ENCODE results near the gene EREG. TPM values are rescaled to one million over a fixed set of nuclear protein-coding genes. Genes with fewer than 3 reads are reported as not detected.

The EREG gene, protein sequence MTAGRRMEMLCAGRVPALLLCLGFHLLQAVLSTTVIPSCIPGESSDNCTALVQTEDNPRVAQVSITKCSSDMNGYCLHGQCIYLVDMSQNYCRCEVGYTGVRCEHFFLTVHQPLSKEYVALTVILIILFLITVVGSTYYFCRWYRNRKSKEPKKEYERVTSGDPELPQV
- not detected in 2 replicates for total RNA-seq (2014; rRNA removed; shearing (Covaris generic))
- polyA plus RNA-seq (2015; cell fraction: cytosol; rRNA removed), result not detected in 2 replicates
- not detected in 2 replicates for polyA plus RNA-seq (2015; cell fraction: nucleus; rRNA removed)

DNA sequence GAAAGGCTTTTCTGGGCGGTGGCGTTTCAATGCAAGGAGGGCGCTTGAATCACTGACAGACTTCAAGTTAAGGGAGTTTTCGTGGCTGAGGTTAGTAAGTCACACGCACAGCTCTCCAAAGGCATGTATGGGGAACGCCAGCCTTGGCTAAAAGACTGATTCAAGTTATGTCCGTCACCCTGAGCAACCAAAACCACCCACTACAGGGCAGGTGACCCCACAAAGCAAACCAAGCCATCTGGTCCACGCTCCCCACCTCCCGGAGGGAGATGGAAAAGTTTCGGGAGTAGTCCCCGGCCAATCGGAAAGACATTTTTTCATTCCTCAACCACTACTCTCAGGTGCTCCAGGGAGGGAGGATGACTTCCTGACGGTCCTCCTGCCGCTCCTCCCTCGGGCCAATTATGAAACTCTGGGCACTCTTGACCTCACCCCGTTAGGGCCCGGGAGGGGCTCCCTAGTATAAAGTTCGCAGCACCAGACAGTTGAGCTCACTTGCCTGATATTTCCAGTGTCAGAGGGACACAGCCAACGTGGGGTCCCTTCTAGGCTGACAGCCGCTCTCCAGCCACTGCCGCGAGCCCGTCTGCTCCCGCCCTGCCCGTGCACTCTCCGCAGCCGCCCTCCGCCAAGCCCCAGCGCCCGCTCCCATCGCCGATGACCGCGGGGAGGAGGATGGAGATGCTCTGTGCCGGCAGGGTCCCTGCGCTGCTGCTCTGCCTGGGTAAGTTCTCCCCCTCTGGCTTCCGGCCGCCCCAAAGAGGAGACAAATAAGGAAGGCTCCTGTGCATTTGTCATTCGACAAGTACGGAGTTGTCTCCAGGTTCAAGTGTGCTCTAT, at the start of gene EREG:
Gene EREG (plus strand): TSS at position 494 of the 840 bp plus-strand sequence. CDS start 164 bp downstream, at position 658.
- no peak for DNase-seq (ENCODE audit: low read depth, low spot score)
- in situ Hi-C loops (cut with HindIII; ENCODE audit: low pct_unique_long_range_greater_than_20kb, low sequenced_read_pairs), result no loop called here

DNA sequence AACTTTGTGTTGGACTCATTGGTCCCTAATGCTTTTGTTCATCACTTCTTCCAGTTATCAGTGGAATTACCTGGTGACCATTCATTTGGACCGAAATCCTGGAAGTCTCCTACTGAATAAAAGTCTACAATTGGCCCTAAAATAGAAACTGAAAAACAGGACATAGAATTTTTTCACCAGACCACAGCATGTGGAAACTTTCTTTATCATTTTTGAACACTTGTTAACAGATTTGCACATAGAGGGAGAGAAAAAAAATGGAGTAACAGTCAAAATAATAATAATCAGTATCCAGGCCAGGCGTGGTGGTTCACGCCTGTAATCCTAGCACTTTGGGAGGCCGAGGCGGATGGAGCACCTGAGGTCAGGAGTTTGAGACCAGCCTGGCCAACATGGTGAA, 49.6 kb upstream of the EREG start:
- DNase-seq (ENCODE audit: low read depth, low spot score), result no peak
- in situ Hi-C loops (cut with HindIII; ENCODE audit: low pct_unique_long_range_greater_than_20kb, low sequenced_read_pairs), result no loop called here

DNA sequence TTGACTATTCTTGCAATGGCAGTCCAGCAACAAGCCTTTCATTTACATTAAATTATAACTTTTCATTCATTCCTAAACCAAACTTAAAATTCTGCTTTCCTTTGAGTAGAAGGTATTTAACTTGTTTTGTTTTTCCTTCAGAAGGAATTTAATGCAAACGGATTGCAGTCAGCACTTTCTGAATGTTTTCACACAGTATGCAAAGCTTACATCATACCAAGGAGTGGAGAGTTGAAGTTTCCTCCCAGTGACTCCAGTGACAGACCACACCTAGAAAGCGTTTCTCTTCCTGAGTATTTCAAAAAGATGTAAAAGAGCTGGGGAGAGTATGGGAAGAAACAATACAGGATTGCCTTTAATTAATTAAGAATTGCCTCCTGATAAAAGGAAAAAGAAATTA, 48.5 kb upstream of the EREG start:
- in situ Hi-C loops (cut with HindIII; ENCODE audit: low pct_unique_long_range_greater_than_20kb, low sequenced_read_pairs), result no loop called here
- no peak for DNase-seq (ENCODE audit: low read depth, low spot score)

DNA sequence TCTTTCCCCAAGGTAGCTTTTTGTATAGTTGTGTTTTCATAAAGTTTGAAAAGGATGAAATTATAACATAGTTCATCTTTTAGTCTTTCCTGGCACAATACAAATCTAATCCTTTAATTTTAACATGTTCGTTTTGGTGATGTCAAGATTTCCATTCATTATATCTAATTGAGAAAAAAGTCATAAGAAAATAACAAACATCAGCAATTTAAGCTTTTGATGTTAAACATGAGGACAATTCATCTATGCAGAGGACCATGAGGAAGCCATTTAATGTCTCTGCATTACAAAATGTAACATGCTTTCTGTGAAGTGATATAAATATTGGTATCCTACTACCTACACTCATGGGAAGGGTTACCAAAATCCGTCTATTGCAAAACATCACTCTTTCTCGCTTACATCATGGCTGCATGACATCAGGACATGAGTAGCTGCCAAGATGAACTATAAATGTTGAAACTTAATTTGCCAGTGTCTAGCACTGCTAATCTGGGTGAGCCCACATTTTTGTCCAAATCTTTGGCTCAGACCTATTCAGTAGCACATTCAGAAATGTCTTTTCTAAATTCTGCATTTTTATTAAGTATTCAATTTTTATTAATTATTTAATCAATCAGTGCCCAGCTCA, 47.2 kb upstream of the EREG start:
- in situ Hi-C loops (cut with HindIII; ENCODE audit: low pct_unique_long_range_greater_than_20kb, low sequenced_read_pairs), result no loop called here
- no peak for DNase-seq (ENCODE audit: low read depth, low spot score)

DNA sequence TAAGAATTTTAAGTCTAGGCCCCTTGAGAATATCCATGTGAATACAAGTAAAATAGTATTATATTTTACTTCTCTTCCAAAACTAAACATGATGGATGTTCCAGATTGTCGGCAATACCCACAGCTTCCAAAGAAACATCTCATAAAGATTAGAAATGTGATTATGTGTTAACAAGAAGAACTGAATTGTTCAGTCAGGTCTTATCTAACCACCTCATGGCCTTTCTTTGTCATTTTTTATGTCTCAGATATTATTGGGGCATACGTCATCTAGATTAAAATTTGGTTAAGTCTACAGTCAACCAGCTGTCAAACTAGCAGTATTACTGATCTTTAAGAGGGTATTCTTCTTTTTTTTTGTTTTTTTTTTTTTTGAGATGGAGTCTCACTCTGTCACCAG, 46.7 kb upstream of the EREG start:
- in situ Hi-C loops (cut with HindIII; ENCODE audit: low pct_unique_long_range_greater_than_20kb, low sequenced_read_pairs), result no loop called here
- DNase-seq (ENCODE audit: low read depth, low spot score), result no peak

DNA sequence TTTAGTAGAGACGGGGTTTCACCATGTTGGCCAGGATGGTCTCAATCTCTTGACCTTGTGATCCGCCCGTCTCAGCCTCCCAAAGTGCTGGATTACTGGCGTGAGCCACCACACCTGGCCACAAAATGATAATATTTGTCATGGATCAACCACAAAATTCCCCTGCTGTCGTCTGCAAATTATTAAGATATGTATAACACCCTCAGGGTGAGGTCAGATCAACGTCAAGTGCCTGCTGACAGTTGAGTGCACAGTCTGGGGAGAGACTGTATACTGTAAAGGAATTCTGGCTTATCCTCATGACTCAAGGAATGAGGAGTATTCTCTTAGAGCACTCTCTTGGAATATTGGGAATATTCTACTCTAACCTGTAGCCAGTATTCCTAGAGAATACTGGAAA, 45.5 kb upstream of the EREG start:
- no peak for DNase-seq (ENCODE audit: low read depth, low spot score)
- in situ Hi-C loops (cut with HindIII; ENCODE audit: low pct_unique_long_range_greater_than_20kb, low sequenced_read_pairs), result no loop called here

DNA sequence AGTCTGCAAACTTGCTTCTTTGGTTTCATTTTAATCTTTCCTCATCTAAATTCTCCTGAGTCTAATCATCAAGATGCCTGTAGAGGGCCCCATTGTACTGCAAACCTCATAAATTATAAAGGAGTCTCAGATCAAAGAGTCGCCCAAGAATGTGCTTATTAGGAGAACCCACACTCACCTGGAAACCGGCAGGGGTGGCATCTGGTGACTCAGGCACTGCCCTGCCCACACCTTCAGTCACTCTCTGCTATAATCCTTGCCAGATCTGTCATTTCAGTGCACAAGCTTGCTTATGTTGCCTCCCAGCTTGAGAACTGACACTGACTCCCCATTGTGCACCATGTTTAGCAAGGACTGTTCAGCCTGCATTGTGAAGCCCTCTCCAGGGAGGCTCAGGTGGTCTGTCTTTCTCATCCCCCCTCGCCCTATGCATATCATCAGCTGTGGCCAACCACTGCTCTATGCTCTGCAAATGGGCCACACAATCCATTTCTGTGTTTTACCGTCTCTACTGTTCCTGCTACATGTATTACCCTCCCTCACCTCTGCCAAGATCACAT, 44.3 kb upstream of the EREG start:
- in situ Hi-C loops (cut with HindIII; ENCODE audit: low pct_unique_long_range_greater_than_20kb, low sequenced_read_pairs), result no loop called here
- peak; percentile 67 for DNase-seq (ENCODE audit: low read depth, low spot score)

DNA sequence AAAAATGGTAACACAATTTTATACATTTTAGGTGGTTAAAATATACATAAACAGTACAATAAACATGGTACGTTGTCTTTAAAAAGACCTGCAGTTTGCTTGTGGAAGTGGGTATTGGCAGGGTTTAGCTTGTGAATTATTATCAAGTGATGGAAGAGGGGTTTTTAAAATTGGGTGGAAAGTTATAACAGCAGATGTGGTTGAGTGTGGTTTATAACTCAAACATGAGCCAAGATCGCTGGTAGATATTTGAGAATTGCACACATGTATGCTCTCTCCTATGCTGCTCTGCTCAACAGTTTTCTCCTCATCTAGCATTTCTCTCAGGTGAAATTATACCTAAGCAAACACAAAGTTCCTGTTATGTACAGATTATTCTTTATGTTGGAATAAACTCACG, 42.6 kb upstream of the EREG start:
- in situ Hi-C loops (cut with HindIII; ENCODE audit: low pct_unique_long_range_greater_than_20kb, low sequenced_read_pairs), result no loop called here
- no peak for DNase-seq (ENCODE audit: low read depth, low spot score)

DNA sequence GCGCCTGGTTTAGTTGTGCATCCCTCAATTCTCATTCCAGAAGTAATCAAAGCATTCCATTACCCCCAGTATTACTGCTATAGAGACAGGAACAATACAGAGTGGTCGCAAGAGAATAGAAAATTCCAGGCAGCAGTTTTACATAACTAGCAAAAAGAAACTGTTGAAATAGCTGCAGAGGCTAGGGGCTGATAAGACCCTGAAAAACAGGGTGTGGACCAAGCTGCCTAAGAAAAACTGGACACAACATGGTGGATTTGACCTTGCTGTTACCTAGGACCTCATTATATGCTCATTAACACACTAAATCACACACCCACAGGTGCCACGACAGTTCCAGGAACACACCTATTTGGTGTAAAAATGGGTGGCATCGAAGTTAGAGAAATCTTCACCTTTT, 41.3 kb upstream of the EREG start:
- DNase-seq (ENCODE audit: low read depth, low spot score), result no peak
- in situ Hi-C loops (cut with HindIII; ENCODE audit: low pct_unique_long_range_greater_than_20kb, low sequenced_read_pairs), result no loop called here

DNA sequence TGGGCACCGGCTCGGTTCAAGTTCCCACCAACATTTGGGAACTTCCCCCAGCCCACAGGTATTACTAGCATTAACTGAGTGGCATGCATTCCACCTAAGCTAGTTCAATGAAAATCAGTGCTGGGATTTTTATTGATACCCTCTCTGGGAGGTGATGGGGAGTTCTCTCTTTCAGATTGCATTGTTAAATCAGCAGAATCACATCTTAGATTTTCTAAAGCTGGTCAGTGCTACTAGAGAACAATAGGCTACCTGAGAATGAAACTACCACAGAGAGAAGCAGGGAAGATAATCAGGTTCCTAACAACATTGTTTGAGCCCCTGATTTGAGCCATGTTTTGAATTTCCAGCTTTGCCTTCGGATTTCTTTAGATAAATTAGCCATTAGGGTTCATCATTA, 40.7 kb upstream of the EREG start:
- DNase-seq (ENCODE audit: low read depth, low spot score), result no peak
- in situ Hi-C loops (cut with HindIII; ENCODE audit: low pct_unique_long_range_greater_than_20kb, low sequenced_read_pairs), result no loop called here

DNA sequence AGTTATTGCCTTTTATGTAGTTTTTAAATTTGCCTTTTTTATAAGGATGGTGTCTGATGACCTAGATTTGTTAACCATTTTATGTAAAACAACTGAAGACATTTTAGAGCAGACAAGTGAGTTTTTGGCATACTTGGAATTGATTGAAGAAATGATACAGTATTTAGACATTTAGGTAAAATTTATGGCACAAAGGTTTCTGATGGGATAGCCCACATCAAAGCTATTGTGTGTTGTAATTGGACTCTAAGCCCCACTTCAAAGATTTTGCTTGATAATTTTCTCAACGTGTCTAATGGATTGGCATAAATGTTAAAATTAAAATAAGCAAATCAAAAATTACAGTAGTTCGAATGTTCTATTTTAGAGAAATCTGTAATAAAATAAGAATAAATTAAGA, 39.1 kb upstream of the EREG start:
- no peak for DNase-seq (ENCODE audit: low read depth, low spot score)
- in situ Hi-C loops (cut with HindIII; ENCODE audit: low pct_unique_long_range_greater_than_20kb, low sequenced_read_pairs), result no loop called here

DNA sequence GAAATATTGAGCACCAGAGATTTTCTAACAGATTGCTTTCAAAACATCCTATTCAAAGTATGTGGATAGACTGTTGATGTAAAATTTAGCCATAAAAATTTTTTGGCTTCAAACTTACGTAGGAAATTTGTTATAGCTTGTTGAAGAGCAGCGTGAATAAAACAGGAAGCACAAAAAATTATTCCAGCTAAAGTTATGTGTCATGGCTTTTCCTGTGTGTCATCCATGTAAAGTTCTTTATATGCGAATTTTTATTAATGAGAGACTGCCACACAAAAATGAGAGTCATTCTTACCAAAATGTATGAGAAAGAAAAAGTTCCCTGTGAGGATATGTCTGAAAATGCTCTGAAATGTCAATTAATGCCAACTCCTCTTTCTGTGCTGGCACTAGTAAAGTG, 37.2 kb upstream of the EREG start:
- no peak for DNase-seq (ENCODE audit: low read depth, low spot score)
- in situ Hi-C loops (cut with HindIII; ENCODE audit: low pct_unique_long_range_greater_than_20kb, low sequenced_read_pairs), result no loop called here

DNA sequence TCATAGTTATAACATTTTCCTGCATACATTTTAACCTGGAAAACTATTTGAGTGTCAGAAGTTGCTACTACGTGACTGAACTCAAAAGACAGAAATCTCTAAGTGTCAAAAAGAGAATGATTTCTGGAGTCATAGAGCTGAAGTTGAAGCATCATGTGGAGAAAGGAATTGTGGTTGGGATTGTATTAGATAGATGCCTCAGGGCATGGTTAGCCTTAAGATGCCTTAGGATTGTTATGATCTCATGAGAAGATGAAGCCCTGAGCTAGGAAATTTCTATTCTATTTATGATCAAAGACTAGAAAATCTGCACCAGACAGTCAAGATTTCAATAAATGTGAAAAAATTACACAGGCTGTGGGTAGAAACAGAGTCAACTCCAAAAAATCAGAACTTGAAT, 36.4 kb upstream of the EREG start:
- in situ Hi-C loops (cut with HindIII; ENCODE audit: low pct_unique_long_range_greater_than_20kb, low sequenced_read_pairs), result no loop called here

DNA sequence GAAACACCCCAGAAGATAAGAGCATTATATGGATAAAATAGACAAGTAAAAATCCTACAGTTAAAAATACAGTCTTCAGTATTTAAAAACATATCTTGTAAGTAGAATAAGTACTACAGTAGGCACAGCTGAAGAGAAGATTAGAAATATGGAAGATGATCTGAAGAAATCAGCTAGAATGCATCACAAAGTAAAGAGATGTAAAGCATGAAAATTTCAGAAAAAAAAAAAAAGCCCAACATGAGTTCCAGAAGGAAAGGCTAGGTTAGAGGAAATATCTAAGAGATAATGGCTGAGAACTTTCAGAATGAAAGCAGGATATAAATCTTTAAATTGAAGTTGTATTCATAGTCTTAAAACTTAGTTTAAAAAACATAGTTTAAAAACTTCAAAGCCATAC, 35.6 kb upstream of the EREG start:
- in situ Hi-C loops (cut with HindIII; ENCODE audit: low pct_unique_long_range_greater_than_20kb, low sequenced_read_pairs), result no loop called here
- DNase-seq (ENCODE audit: low read depth, low spot score), result no peak

More for the DNA sequence above, 36.4 kb upstream of the EREG start:
- no peak for DNase-seq (ENCODE audit: low read depth, low spot score)

DNA sequence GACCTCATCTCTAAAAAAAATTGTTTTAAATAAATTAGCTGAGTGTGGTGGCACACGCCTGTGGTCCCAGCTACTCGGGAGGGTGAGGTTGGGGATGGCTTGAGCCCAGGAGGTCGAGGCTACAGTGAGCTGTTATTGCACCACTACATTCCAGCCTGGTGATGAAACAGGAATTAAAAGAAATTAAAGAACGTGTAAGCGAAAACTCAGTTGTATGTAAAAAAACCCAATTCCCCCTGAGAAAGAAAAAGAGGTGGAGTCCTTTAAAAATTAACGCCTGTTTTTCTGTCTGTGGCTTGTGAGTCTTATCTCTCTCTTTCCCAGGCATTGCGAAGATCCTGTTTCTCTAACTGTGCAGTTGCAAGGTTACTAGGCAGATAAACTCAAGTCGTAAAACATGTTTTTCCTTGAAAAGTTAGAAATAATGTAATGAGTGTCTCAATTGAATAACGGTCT, 34.6 kb upstream of the EREG start:
- in situ Hi-C loops (cut with HindIII; ENCODE audit: low pct_unique_long_range_greater_than_20kb, low sequenced_read_pairs), result no loop called here
- no peak for DNase-seq (ENCODE audit: low read depth, low spot score)

DNA sequence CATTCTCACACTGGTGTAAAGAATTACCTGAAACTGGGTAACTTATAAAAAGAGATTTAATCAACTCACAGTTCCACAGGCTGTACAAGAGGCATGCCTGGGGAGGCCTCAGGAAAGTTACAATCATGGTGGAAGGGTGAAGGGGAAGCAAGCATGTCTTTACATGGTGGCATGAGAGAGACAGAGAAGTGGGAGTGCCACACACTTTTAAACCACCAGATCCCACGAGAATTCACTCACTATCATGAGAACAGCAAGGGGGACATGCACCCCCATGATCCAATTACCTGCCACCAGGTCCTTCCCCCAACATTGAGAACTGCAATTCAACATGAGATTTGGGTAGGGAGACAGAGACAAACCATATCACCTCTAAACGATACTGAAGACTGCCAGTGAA, 33.7 kb upstream of the EREG start:
- in situ Hi-C loops (cut with HindIII; ENCODE audit: low pct_unique_long_range_greater_than_20kb, low sequenced_read_pairs), result no loop called here
- DNase-seq (ENCODE audit: low read depth, low spot score), result no peak

DNA sequence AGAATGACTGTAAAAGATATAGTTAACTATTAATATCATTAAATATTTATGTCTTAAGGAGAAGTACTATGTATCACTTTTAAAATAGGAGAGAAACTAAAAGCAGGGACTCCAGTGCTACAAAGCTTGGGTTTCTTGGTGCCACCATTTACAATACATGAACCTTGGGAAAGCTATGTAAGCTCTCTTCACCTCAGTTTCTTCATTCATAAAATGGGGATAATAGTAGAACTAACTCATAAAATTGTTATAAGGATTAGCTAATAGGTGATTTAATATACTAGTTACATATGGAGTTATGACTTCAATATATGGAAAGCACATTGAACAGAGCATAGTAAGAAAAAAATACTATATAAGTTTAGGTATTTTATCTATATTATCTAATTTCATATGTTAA, 33.0 kb upstream of the EREG start:
- in situ Hi-C loops (cut with HindIII; ENCODE audit: low pct_unique_long_range_greater_than_20kb, low sequenced_read_pairs), result no loop called here
- DNase-seq (ENCODE audit: low read depth, low spot score), result no peak

DNA sequence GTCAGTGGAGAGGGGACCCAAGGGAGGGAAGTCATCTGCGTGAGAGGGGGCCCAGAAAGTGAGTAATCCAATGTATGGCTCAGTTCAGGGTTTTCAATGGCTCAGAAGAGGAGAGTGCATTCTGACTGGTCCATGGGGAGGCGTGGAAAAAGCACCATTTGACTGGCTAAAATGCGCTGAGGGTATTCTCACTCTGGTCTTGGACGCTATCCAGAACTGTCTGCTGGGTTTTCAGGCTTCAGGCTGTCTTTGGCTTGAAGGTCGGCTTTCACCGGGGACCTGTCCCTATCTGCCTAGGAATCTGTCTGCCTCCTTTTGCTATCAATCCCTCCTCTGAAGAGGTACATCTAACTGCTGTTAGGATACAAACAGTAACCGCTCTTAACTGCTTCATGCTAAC, 30.3 kb upstream of the EREG start:
- DNase-seq (ENCODE audit: low read depth, low spot score), result no peak
- in situ Hi-C loops (cut with HindIII; ENCODE audit: low pct_unique_long_range_greater_than_20kb, low sequenced_read_pairs), result no loop called here
